Spleen (tissue), 7 donors: ENCODE results near the gene SLC16A14.

ENCODE experiments used
- POLR2A ChIP-seq, 3 donors: fragments of 450-650 bp; IDR thresholded peaks; one replicate each; pipeline ENCODE4 v1.5.1; 2017; ENCODE audit warnings: antibody characterized with exemption in 3 of 3, mild to moderate bottlenecking in 1 of 3
- POLR2AphosphoS5 ChIP-seq, 3 donors: sonication (generic); formaldehyde crosslinking; IDR thresholded peaks; one replicate each; pipeline ENCODE4 v1.5.1; 2017; ENCODE audit warnings: antibody characterized with exemption in 3 of 3
- TF ChIP-seq, protein P1 (sequence below), 11 experiments: fragments of 200-600 bp in 7 of 11; fragments of 450-650 bp in 4 of 11; sonication (generic) in 4 of 11; IDR thresholded peaks in 8 of 11; conservative IDR thresholded peaks in 3 of 11; 1 replicate in 7 of 11; 2 replicates in 4 of 11; pipeline versions ENCODE4 v1.4.0 to v1.8.0; 2016 to 2021; ENCODE audit warnings: antibody characterized with exemption in 11 of 11, inconsistent platforms in 4 of 11, mild to moderate bottlenecking in 1 of 11
- donor health status: DM: no; HTN: no; CAD: no; lungs with moderate emphysema.
- donor health status: DM: no; HTN: no; CAD: no.
- donor health status: DM: no; HTN: no; CAD: no.

DNA sequence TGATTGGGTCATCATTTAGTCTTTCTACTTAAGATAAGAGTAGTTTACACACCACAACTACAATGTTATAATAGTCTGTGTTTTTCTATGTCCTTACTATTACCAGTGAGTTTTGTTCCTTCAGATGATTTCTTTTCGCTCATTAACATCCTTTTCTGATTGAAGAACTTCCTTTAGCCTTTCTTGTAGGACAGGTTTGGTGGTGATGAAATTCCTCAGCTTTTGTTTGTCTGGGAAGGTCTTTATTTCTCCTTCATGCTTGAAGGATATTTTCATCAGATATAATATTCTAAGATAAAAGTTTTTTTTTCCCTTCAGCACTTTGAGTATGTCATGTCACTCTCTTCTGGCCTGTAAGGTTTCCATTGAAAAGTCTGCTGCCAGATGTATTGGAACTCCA is 38.0 kb upstream of the SLC16A14 start:
- TF ChIP-seq, protein P1, sequence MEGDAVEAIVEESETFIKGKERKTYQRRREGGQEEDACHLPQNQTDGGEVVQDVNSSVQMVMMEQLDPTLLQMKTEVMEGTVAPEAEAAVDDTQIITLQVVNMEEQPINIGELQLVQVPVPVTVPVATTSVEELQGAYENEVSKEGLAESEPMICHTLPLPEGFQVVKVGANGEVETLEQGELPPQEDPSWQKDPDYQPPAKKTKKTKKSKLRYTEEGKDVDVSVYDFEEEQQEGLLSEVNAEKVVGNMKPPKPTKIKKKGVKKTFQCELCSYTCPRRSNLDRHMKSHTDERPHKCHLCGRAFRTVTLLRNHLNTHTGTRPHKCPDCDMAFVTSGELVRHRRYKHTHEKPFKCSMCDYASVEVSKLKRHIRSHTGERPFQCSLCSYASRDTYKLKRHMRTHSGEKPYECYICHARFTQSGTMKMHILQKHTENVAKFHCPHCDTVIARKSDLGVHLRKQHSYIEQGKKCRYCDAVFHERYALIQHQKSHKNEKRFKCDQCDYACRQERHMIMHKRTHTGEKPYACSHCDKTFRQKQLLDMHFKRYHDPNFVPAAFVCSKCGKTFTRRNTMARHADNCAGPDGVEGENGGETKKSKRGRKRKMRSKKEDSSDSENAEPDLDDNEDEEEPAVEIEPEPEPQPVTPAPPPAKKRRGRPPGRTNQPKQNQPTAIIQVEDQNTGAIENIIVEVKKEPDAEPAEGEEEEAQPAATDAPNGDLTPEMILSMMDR (IDR thresholded peaks at IDR 0.05 in 8 of 11, conservative IDR thresholded peaks at IDR 0.05 in 3 of 11): no peak
- TF ChIP-seq POLR2A (IDR thresholded peaks at IDR 0.05) (no peak), POLR2AphosphoS5 (IDR thresholded peaks at IDR 0.05) (no peak)
